ENCODE data around the gene POC1B. TPM values are rescaled to one million over a fixed set of nuclear protein-coding genes. Genes with fewer than 3 reads are reported as not detected.

The POC1B gene
- total RNA-seq, 1 donor from 2014 or later = 22.7 TPM

GRCh38 chr12:89411846-89412245 lies 114.0 kb downstream of the POC1B start:
- peak overlapping the region; percentile 33 for H3K27ac Mint-ChIP-seq (ENCODE audit: unreplicated experiment)

GRCh38 chr12:89411234-89411633 lies 114.6 kb downstream of the POC1B start:
- no peaks in the 10 kb centered on the region for H3K36me3 Mint-ChIP-seq (ENCODE audit: low read depth, unreplicated experiment)
- peaks cover 7% of the 10 kb centered on the region for H3K27me3 Mint-ChIP-seq (ENCODE audit: unreplicated experiment)
- peaks cover 27% of the 10 kb centered on the region for H3K4me1 Mint-ChIP-seq (ENCODE audit: unreplicated experiment)
- no peak for DNase-seq (ENCODE audit: low spot score)
- no peaks in the 10 kb centered on the region for H3K9me3 Mint-ChIP-seq (ENCODE audit: unreplicated experiment)
- H3K27ac Mint-ChIP-seq (ENCODE audit: unreplicated experiment) = no peak overlapping the region
- no peak for TF ChIP-seq CTCF (IDR thresholded peaks at IDR 0.05; ENCODE audit: unreplicated experiment)
- H3K4me3 Mint-ChIP-seq (ENCODE audit: unreplicated experiment) = no peak overlapping the region

More at GRCh38 chr12:89411846-89412245, 114.0 kb downstream of the POC1B start:
- H3K36me3 Mint-ChIP-seq (ENCODE audit: low read depth, unreplicated experiment) = no peaks in the 10 kb centered on the region
- no peaks in the 10 kb centered on the region for H3K9me3 Mint-ChIP-seq (ENCODE audit: unreplicated experiment)
- peaks cover 30% of the 10 kb centered on the region for H3K4me1 Mint-ChIP-seq (ENCODE audit: unreplicated experiment)
- no peak for TF ChIP-seq CTCF (IDR thresholded peaks at IDR 0.05; ENCODE audit: unreplicated experiment)
- DNase-seq (ENCODE audit: low spot score) = no peak
- H3K4me3 Mint-ChIP-seq (ENCODE audit: unreplicated experiment) = no peak overlapping the region
- H3K27me3 Mint-ChIP-seq (ENCODE audit: unreplicated experiment) = peaks cover 7% of the 10 kb centered on the region

DNA sequence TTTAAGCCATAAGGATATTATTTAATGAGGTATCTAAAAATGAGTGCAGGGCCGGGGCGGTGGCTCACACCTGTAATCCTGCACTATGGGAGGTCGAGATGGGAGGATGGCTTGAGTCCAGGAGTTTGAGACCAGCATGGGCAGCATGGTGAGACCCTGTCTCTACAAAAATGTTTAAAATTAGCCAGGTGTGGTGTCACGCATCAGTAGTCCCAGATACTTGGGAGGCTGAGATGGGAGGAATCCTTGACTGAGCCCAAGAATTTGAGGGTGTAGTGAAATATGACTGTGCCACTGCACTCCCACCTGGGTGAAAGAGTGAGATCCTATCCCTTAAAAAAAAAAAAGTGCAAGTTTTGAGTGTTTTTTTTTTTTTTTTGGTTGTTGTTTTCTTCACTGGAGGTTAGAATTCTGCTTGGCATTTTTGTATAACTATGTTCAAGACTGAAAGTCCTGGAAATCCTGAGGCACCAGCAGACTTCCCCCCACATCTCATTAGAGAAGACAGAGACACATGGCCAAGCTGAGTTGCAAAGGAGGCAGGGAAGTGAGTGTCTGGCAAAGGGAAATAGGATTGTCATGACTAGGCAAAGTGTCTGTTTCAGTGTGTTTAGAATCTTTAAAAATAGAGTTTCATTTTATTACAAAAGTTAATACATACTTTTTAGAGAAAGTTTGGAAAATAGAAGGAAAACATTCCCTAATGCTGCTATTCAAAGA lies 120.1 kb downstream of the POC1B start:
- no peak for TF ChIP-seq CTCF (IDR thresholded peaks at IDR 0.05; ENCODE audit: unreplicated experiment)
- Mint-ChIP-seq H3K36me3 (ENCODE audit: low read depth, unreplicated experiment) (no peaks in the 10 kb centered on the region), H3K9me3 (ENCODE audit: unreplicated experiment) (no peaks in the 10 kb centered on the region), H3K4me3 (ENCODE audit: unreplicated experiment) (no peak overlapping the region), H3K27ac (ENCODE audit: unreplicated experiment) (no peak overlapping the region), H3K4me1 (ENCODE audit: unreplicated experiment) (peaks cover 15% of the 10 kb centered on the region), H3K27me3 (ENCODE audit: unreplicated experiment) (peaks cover 4% of the 10 kb centered on the region)
- DNase-seq (ENCODE audit: low spot score) = no peak

DNA sequence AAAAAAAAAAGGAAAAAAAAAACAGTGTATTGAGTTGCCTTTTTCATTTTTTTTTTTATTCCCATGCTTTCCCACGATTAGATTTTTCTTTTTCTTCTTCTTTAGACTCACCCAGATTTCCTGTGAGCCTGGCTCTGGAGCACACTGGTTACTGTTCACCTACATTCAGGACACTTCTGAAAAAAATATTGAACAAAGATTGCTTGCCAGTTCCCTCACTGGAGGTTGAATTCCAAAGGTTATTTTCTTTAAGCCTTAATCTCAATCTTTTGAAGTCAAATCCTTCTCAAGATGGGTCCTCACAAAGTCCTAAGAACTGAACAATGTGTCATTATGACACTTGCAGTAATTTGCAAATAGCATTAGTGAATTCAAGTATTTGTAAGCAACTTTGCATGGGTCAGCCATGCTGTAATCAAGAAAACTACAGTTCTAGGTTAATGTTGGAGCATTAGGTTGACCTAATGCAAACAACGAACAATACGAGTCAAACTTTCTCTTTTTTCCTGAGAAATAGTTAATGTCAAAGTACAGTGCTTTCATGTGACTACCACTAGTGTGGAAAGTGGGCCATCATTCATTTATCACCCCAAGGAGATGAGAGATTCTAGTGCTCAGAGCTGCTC lies 124.3 kb downstream of the POC1B start:
- Mint-ChIP-seq H3K27me3 (ENCODE audit: unreplicated experiment) (peaks cover 3% of the 10 kb centered on the region), H3K36me3 (ENCODE audit: low read depth, unreplicated experiment) (no peaks in the 10 kb centered on the region), H3K9me3 (ENCODE audit: unreplicated experiment) (no peaks in the 10 kb centered on the region), H3K4me1 (ENCODE audit: unreplicated experiment) (peaks cover 19% of the 10 kb centered on the region), H3K27ac (ENCODE audit: unreplicated experiment) (no peak overlapping the region), H3K4me3 (ENCODE audit: unreplicated experiment) (no peak overlapping the region)
- TF ChIP-seq CTCF (IDR thresholded peaks at IDR 0.05; ENCODE audit: unreplicated experiment) = no peak
- no peak for DNase-seq (ENCODE audit: low spot score)

- Mint-ChIP-seq H3K27ac (ENCODE audit: unreplicated experiment) (no peak overlapping the region), H3K4me3 (ENCODE audit: unreplicated experiment) (no peak overlapping the region)
These were observed 125.4 kb downstream of the POC1B start for GRCh38 chr12:89400415-89400814.

More at GRCh38 chr12:89400415-89400814, 125.4 kb downstream of the POC1B start:
- TF ChIP-seq CTCF (IDR thresholded peaks at IDR 0.05; ENCODE audit: unreplicated experiment) = no peak
- Mint-ChIP-seq H3K27me3 (ENCODE audit: unreplicated experiment) (peaks cover 3% of the 10 kb centered on the region), H3K36me3 (ENCODE audit: low read depth, unreplicated experiment) (no peaks in the 10 kb centered on the region), H3K9me3 (ENCODE audit: unreplicated experiment) (no peaks in the 10 kb centered on the region), H3K4me1 (ENCODE audit: unreplicated experiment) (peaks cover 19% of the 10 kb centered on the region)
- DNase-seq (ENCODE audit: low spot score) = no peak

Data from endothelial cell (in vitro differentiated cells).